ENCODE data around the gene CTNNAL1.
"Not testable (repeated sequence)": the region's sequence is repeated elsewhere in the genome, so short reads cannot be mapped to it uniquely, and the experiment has no call there.

CTNNAL1 gene

GRCh38 chr9:109012876-109013678 is at the start of gene CTNNAL1:
TSS of gene CTNNAL1 (minus strand) at chr9:109013499. CDS start at chr9:109013442, 57 bp downstream.
- DNase-seq (ENCODE audit: low read depth), result peak; percentile 65
- H3K4me3 ChIP-seq (ENCODE audit: low read depth, low read length), result peak within 1 kb of the TSS; percentile 74

- H3K4me3 ChIP-seq (ENCODE audit: low read depth, low read length), result no peak overlapping the region
- DNase-seq (ENCODE audit: low read depth), result no peak
Observed at GRCh38 chr9:109062543-109062942, 49.2 kb upstream of the CTNNAL1 start.

GRCh38 chr9:109060191-109060590 is 46.9 kb upstream of the CTNNAL1 start:
- no peak for DNase-seq (ENCODE audit: low read depth)
- H3K4me3 ChIP-seq (ENCODE audit: low read depth, low read length), result no peak overlapping the region

DNA sequence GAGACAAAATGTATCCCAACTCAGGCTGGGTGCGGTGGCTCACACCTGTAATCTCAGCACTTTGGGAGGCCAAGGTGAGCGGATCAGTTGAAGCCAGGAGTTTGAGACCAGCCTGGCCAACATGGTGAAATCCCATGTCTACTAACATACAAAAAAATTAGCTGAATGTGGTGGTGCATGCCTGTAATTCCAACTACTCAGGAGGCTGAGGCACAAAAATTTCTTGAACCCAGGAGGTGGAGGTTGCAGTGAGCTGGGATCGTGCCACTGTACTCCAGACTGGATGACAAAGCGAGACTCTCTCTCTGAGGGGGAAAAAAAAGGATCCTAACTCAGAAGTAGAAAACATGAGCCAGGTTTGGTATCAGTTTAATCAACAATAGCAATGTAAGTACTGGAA is 39.8 kb upstream of the CTNNAL1 start:
- not testable (repeated sequence) for H3K4me3 ChIP-seq (ENCODE audit: low read depth, low read length); DNase-seq (ENCODE audit: low read depth)

DNA sequence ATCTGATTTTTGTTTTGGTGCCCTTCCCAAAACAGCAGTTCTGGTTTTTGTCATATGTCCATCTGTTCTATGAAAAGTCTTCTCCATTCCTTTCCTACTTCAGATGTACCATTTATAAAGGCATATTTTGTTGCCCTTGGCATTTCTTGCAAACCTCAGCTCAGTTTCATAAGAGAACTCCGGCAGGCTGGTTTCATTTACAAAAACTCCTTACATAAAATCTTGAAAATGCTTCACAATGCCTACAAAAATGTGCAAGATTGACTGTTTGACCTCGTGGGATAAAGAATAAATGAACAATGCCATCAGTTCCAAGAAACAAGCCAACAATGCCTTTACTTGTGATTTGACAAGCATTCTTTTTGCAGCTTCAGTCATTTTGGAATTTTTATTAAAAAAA is 39.1 kb upstream of the CTNNAL1 start:
- H3K4me3 ChIP-seq (ENCODE audit: low read depth, low read length), result no peak overlapping the region
- no peak for DNase-seq (ENCODE audit: low read depth)

DNA sequence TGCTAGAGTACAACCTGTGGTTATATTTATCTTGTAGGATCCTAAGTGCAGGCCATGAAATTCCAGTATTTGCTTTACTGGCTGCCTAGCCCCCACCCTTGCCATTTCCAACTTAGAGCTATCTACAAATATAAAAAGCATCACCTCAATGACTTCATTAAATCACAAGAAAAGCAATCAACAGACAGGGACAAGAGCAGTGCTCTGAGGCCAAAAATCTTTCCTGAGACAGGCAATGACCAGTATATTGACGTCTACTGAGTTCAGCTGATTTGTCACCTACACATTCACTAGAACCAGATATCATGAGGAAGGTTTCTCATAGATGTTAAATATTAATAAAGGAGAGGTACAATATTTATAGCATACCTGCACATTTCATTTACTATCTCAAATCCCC is 38.4 kb upstream of the CTNNAL1 start:
- no peak for DNase-seq (ENCODE audit: low read depth)

GRCh38 chr9:109050444-109050843 is 37.1 kb upstream of the CTNNAL1 start:
- no peak for DNase-seq (ENCODE audit: low read depth)
- H3K4me3 ChIP-seq (ENCODE audit: low read depth, low read length), result no peak overlapping the region

More for the DNA sequence above, 38.4 kb upstream of the CTNNAL1 start:
- no peak overlapping the region for H3K4me3 ChIP-seq (ENCODE audit: low read depth, low read length)

DNA sequence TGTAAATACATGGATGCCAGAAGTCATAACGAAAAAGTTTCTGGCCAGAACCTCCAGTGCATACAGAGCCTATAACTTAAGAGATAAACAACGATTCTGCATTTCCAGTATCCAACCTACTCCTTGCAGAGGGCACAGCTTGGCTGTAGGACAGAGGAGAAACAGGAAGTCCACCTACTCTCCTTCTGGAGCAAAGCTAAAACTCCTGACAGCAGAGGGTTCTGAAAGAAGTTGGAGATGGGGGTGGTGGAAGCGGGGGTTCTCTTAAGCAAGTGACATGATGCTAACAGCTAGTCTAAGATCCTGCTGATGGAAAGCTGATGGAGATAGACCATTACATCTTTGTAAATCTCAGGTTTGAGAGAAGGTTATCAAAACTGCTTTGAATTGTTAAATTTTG is 35.5 kb upstream of the CTNNAL1 start:
- no peak overlapping the region for H3K4me3 ChIP-seq (ENCODE audit: low read depth, low read length)
- DNase-seq (ENCODE audit: low read depth), result no peak

GRCh38 chr9:109047259-109047658 is 34.0 kb upstream of the CTNNAL1 start:
- DNase-seq (ENCODE audit: low read depth), result no peak
- no peak overlapping the region for H3K4me3 ChIP-seq (ENCODE audit: low read depth, low read length)

GRCh38 chr9:109046346-109046745 is 33.0 kb upstream of the CTNNAL1 start:
- no peak overlapping the region for H3K4me3 ChIP-seq (ENCODE audit: low read depth, low read length)
- no peak for DNase-seq (ENCODE audit: low read depth)

- no peak overlapping the region for H3K4me3 ChIP-seq (ENCODE audit: low read depth, low read length)
- DNase-seq (ENCODE audit: low read depth), result no peak
Observed at GRCh38 chr9:109043578-109043977, 30.3 kb upstream of the CTNNAL1 start.

- H3K4me3 ChIP-seq (ENCODE audit: low read depth, low read length), result no peak overlapping the region
- no peak for DNase-seq (ENCODE audit: low read depth)
Observed at GRCh38 chr9:109040571-109040970, 27.3 kb upstream of the CTNNAL1 start.

GRCh38 chr9:109039539-109039938 is 26.2 kb upstream of the CTNNAL1 start:
- no peak overlapping the region for H3K4me3 ChIP-seq (ENCODE audit: low read depth, low read length)
- DNase-seq (ENCODE audit: low read depth), result no peak

DNA sequence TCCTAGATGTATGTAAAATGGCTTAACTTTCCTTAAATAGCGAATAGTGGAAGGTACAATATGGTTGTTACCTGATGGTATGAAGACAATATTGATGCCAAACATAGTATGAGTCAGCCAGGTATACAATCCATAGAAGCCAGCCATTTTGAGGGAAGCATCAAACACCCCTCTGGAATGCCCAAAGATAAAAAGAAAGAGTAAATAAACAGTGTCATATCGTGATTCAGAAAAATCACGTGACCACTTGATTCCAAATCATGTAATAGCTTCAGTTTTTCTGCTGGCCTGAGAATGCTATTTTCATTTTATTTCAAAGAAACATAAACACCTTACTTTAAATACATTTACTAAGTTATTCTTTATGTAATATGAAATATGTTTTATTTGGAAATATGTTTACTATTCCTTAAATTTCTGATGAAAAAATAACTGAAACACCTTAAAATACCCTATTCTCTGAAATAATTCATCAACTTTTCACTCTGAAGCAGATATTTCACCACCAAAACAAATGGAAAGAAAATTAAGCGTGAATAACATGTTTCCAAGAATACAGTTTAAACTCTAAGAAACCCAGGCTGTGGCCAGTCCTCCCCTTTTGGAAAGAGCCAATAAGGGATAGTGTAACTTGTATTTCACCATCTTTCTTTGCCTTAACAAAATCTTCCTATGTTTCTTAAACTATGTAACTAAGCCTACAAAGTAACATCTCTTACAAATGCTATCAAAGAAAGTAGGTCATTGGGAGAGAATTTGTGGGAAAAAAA is 24.8 kb upstream of the CTNNAL1 start:
- no peak for DNase-seq (ENCODE audit: low read depth)
- no peak overlapping the region for H3K4me3 ChIP-seq (ENCODE audit: low read depth, low read length)

DNA sequence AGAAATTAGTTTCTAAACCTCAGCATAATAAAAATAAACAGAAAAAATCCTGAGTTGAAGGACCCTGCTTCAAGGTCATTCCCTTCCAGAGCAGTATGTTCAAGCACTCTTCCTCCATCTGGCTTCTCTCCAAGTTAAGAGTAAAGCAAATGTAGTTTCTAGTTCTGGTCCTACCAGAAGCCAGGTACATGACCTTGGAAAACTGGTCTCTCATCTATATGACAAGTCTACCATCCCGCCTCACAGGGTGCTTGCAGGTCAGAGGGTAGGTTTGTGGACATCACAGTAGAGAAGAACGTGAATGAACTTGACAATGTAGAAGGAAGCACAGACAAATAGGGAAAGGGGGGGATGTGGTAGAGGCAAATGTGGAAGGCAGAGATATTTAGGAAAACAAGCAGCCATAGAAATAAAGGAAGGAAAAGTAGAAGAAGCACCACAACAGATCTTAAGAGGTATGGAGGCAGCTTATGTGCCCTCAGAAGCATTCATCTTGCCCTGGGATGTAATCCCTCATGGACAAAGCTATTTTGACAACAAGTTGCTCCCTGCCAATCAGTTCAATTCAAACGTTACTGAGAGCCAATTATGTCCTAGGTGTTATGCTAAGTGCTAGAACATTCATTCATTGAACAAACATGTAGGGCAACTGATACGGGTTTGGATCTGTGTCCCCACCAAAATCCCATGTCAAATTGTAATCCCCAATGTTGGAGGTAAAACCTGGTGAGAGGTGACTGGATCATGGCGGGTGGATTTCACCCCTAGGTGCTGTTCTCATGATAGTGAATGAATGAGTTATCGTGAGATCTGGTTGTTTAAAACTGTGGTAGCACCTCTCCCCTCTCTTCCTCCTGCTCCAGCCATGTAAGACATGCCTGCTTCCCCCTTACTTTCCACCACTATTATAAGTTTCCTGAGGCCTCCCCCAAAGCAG is 23.7 kb upstream of the CTNNAL1 start:
- DNase-seq (ENCODE audit: low read depth), result no peak

DNA sequence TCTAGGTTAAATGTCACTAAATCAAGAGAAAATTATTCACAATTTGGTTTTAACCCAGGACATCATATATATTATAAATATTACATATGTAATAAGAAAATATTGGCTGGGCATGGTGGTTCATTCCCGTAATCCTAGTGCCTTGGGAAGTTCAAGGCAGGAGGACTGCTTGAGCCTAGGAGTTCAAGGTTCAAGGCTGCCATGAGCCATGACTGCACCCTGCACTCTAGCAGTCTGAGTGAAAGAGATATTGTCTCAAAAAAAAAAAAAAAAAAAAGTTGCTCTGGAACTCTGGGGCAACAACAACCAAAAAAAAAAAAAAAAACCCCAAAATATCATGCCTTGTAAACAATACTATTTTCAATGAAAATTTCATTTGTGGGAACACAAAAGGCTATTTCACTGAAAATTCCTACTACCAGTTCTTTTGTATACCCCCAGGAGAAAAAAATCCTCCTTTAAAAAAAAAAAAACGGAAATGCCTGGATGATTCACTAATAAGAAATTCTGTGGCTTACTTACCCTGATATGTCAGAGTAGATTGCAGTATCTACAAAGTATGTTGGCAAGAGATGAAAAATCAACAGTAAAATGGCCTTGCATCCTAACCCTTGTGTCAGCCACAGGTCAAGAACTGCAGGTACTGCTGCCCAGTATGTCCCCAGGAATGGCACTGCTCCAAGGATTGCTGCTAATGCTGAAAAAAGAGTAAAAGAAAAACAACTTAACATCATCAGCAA is 22.6 kb upstream of the CTNNAL1 start:
- peak; percentile 79 for DNase-seq (ENCODE audit: low read depth)

More for the DNA sequence above, 23.7 kb upstream of the CTNNAL1 start:
- H3K4me3 ChIP-seq (ENCODE audit: low read depth, low read length), result no peak overlapping the region

GRCh38 chr9:109033941-109034700 is 20.8 kb upstream of the CTNNAL1 start:
- no peak for DNase-seq (ENCODE audit: low read depth)

More for the DNA sequence above, 22.6 kb upstream of the CTNNAL1 start:
- no peak overlapping the region for H3K4me3 ChIP-seq (ENCODE audit: low read depth, low read length)

GRCh38 chr9:109031241-109031640 is 17.9 kb upstream of the CTNNAL1 start:
- DNase-seq (ENCODE audit: low read depth), result peak; percentile 8

More at GRCh38 chr9:109033941-109034700, 20.8 kb upstream of the CTNNAL1 start:
- H3K4me3 ChIP-seq (ENCODE audit: low read depth, low read length), result no peak overlapping the region

More at GRCh38 chr9:109031241-109031640, 17.9 kb upstream of the CTNNAL1 start:
- H3K4me3 ChIP-seq (ENCODE audit: low read depth, low read length), result no peak overlapping the region
